Ramos (cell line): ENCODE results near the gene PRM3.
"Not testable (repeated sequence)": the region's sequence is repeated elsewhere in the genome, so short reads cannot be mapped to it uniquely, and the experiment has no call there.

ENCODE experiments used
- in situ Hi-C: fragments of 300-500 bp; cut with MboI; formaldehyde crosslinking; loops from one replicate; pipeline ENCODE4 v1.14.3; 2022; ENCODE audit warnings: low sequenced_read_pairs; ENCODE audit not compliant: unreplicated experiment

PRM3 gene

GRCh38 chr16:11307639-11308492 lies 34.4 kb upstream of the PRM3 start:
- in situ Hi-C loops = loop anchor here (10.0 to 25.0 kb wide), 3 partner anchors 317 to 1004 kb away; partner anchors contain the start of gene TNFRSF17

- in situ Hi-C loops = loop anchor here (10.0 to 25.0 kb wide), 3 partner anchors 318 to 1005 kb away; partner anchors contain the start of gene TNFRSF17
These were observed 33.7 kb upstream of the PRM3 start for GRCh38 chr16:11306997-11307638.

GRCh38 chr16:11306381-11306780 lies 33.0 kb upstream of the PRM3 start:
- in situ Hi-C loops = loop anchor here (10.0 to 25.0 kb wide), 3 partner anchors 318 to 1006 kb away; partner anchors contain the start of gene TNFRSF17

GRCh38 chr16:11303405-11304138 lies 30.1 kb upstream of the PRM3 start:
- in situ Hi-C loops = loop anchor here (10.0 to 25.0 kb wide), 3 partner anchors 321 to 1009 kb away; partner anchors contain the start of gene TNFRSF17

- in situ Hi-C loops = loop anchor here (10.0 to 25.0 kb wide), 3 partner anchors 322 to 1009 kb away; partner anchors contain the start of gene TNFRSF17
These were observed 29.5 kb upstream of the PRM3 start for GRCh38 chr16:11302977-11303376.

- in situ Hi-C loops = loop anchor here (10.0 to 25.0 kb wide), 3 partner anchors 323 to 1010 kb away; partner anchors contain the start of gene TNFRSF17
These were observed 28.4 kb upstream of the PRM3 start for GRCh38 chr16:11301645-11302501.

GRCh38 chr16:11300560-11300892 lies 27.1 kb upstream of the PRM3 start:
- in situ Hi-C loops = loop anchor here (10.0 to 25.0 kb wide), 3 partner anchors 324 to 1012 kb away; partner anchors contain the start of gene TNFRSF17

GRCh38 chr16:11299865-11300559 lies 26.6 kb upstream of the PRM3 start:
- in situ Hi-C loops = loop anchor here (10.0 to 25.0 kb wide), 3 partner anchors 325 to 1012 kb away; partner anchors contain the start of gene TNFRSF17

GRCh38 chr16:11298950-11299547 lies 25.6 kb upstream of the PRM3 start:
- in situ Hi-C loops = not testable (repeated sequence)

- in situ Hi-C loops = no loop called here
These were observed 24.9 kb upstream of the PRM3 start for GRCh38 chr16:11298143-11298900.

- in situ Hi-C loops = no loop called here
These were observed 24.2 kb upstream of the PRM3 start for GRCh38 chr16:11297492-11298142.

GRCh38 chr16:11296706-11297491 lies 23.5 kb upstream of the PRM3 start:
- in situ Hi-C loops = no loop called here

- in situ Hi-C loops = no loop called here
These were observed 22.9 kb upstream of the PRM3 start for GRCh38 chr16:11296351-11296705.

GRCh38 chr16:11295672-11296071 lies 22.2 kb upstream of the PRM3 start:
- in situ Hi-C loops = no loop called here

GRCh38 chr16:11292076-11292748 lies 18.8 kb upstream of the PRM3 start:
- in situ Hi-C loops = loop anchor here (5.0 kb wide), 1 partner anchor 35 kb away; the partner anchor contains the start of gene SOCS1
